ENCODE results near the gene FUT6. TPM values are rescaled to one million over a fixed set of nuclear protein-coding genes. Genes with fewer than 3 reads are reported as not detected.

FUT6 gene
- total RNA-seq, 4 donors from 2014 or later = 0.25 to 1.4 TPM; not detected in 2

- TF ChIP-seq POLR2A (IDR thresholded peaks at IDR 0.05) (no peak), POLR2AphosphoS5 (IDR thresholded peaks at IDR 0.05) (no peak), CTCF (IDR thresholded peaks at IDR 0.05) (no peak), EP300 (IDR thresholded peaks at IDR 0.05) (no peak)
- no peak for DNase-seq (ENCODE audit: low spot score in 2 of 2)
- H3K4me3 ChIP-seq = no peak overlapping the region
- no peaks in the 10 kb centered on the region for H3K9me3 ChIP-seq
- WGBS = 79% methylated on average over 3 of the region's 3 CpGs
- H3K36me3 ChIP-seq = peaks cover 14% of the 10 kb centered on the region
- H3K4me1 ChIP-seq = peaks cover 23% of the 10 kb centered on the region
- no peak overlapping the region for H3K27ac ChIP-seq
- no peaks in the 10 kb centered on the region for H3K27me3 ChIP-seq
Measured at GRCh38 chr19:5793188-5793587, 46.3 kb downstream of the FUT6 start.

- 82% methylated on average over 18 of the region's 18 CpGs for WGBS
- no peak for DNase-seq (ENCODE audit: low spot score in 2 of 2)
Measured at GRCh38 chr19:5792224-5792623, 47.3 kb downstream of the FUT6 start.

GRCh38 chr19:5790559-5791520 is 48.7 kb downstream of the FUT6 start, which contains the start of gene DUS3L:
TSS of gene DUS3L (minus strand) at chr19:5791163. CDS start at chr19:5791141, 22 bp downstream.
- H3K4me3 ChIP-seq = peak within 1 kb of the TSS; percentile 95
- 21% methylated on average over 42 of the region's 72 CpGs for WGBS
- H3K36me3 ChIP-seq = peaks cover 37% of the 10 kb centered on the region
- no peaks in the 10 kb centered on the region for H3K27me3 ChIP-seq
- H3K27ac ChIP-seq = peak within 1 kb of the TSS; percentile 99
- H3K9me3 ChIP-seq = no peaks in the 10 kb centered on the region
- peaks cover 23% of the 10 kb centered on the region for H3K4me1 ChIP-seq
- DNase-seq (ENCODE audit: low spot score in 2 of 2) = peak; percentile 98
- TF ChIP-seq POLR2A (IDR thresholded peaks at IDR 0.05) = peak; percentile 50 to 83
- peak; percentile 75 to 88 (median 77) for TF ChIP-seq POLR2AphosphoS5 (IDR thresholded peaks at IDR 0.05)
- no peak for TF ChIP-seq CTCF (IDR thresholded peaks at IDR 0.05)

More at GRCh38 chr19:5792224-5792623, 47.3 kb downstream of the FUT6 start:
- Histone ChIP-seq H3K9me3 (no peaks in the 10 kb centered on the region), H3K27ac (no peak overlapping the region), H3K4me1 (peaks cover 23% of the 10 kb centered on the region), H3K4me3 (no peak overlapping the region), H3K36me3 (peaks cover 23% of the 10 kb centered on the region), H3K27me3 (no peaks in the 10 kb centered on the region)
- TF ChIP-seq POLR2A (IDR thresholded peaks at IDR 0.05) (no peak), EP300 (IDR thresholded peaks at IDR 0.05) (no peak), CTCF (IDR thresholded peaks at IDR 0.05) (no peak), POLR2AphosphoS5 (IDR thresholded peaks at IDR 0.05) (no peak)

GRCh38 chr19:5789886-5790558 is 49.5 kb downstream of the FUT6 start:
- H3K27me3 ChIP-seq = no peaks in the 10 kb centered on the region
- peaks cover 45% of the 10 kb centered on the region for H3K36me3 ChIP-seq
- peak overlapping the region; percentile 99 for H3K27ac ChIP-seq
- 69% methylated on average over 24 of the region's 26 CpGs for WGBS
- TF ChIP-seq EP300 (IDR thresholded peaks at IDR 0.05) (no peak), POLR2A (IDR thresholded peaks at IDR 0.05) (no peak), POLR2AphosphoS5 (IDR thresholded peaks at IDR 0.05) (no peak), CTCF (IDR thresholded peaks at IDR 0.05) (no peak)
- H3K9me3 ChIP-seq = no peaks in the 10 kb centered on the region
- peak overlapping the region; percentile 95 for H3K4me3 ChIP-seq
- no peak for DNase-seq (ENCODE audit: low spot score in 2 of 2)
- peaks cover 23% of the 10 kb centered on the region for H3K4me1 ChIP-seq

GRCh38 chr19:5789351-5789761 is 50.1 kb downstream of the FUT6 start:
- Histone ChIP-seq H3K4me1 (peaks cover 19% of the 10 kb centered on the region), H3K27ac (no peak overlapping the region), H3K27me3 (no peaks in the 10 kb centered on the region), H3K4me3 (no peak overlapping the region), H3K9me3 (no peaks in the 10 kb centered on the region), H3K36me3 (peaks cover 52% of the 10 kb centered on the region)
- no peak for DNase-seq (ENCODE audit: low spot score in 2 of 2)
- TF ChIP-seq POLR2A (IDR thresholded peaks at IDR 0.05) = no peak
- no peak for TF ChIP-seq POLR2AphosphoS5 (IDR thresholded peaks at IDR 0.05)
- TF ChIP-seq CTCF (IDR thresholded peaks at IDR 0.05) = no peak
- no peak for TF ChIP-seq EP300 (IDR thresholded peaks at IDR 0.05)
- WGBS = no CpG with 5 or more reads among the region's 39 CpGs
